HG03060 (cell line): ENCODE data around the gene STARD3.

ENCODE experiments used
- ATAC-seq: cut with Tn5 transposase; IDR thresholded peaks from one replicate; pipeline ENCODE4 v1.9.1; 2021; ENCODE audit warnings: low read depth, moderate number of reproducible peaks; ENCODE audit not compliant: unreplicated experiment

STARD3 gene

DNA sequence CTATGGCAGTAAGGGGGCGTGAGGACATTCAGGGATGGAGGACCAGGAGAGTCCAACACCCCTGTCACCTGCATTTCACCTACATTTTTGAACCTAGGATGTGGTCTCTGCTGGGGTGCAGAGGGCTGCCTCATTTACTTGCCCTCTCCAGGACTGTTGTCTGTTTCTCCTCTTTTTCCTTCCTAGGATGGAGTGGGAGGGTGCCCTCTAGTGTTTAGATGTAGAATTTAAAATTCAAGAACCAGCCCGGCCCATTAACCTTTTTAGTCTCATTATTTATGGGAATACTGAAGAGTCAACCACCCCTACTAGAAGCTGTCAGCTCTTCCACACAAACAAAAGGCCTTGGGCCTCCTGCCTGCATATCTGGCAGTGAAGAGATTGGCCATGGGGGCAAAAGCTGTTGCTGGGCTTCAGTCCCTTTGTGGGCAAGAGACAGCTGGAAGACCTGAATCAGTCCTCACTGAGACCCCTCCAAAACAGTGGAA lies 2.5 kb upstream of the STARD3 start:
- no peak for ATAC-seq

DNA sequence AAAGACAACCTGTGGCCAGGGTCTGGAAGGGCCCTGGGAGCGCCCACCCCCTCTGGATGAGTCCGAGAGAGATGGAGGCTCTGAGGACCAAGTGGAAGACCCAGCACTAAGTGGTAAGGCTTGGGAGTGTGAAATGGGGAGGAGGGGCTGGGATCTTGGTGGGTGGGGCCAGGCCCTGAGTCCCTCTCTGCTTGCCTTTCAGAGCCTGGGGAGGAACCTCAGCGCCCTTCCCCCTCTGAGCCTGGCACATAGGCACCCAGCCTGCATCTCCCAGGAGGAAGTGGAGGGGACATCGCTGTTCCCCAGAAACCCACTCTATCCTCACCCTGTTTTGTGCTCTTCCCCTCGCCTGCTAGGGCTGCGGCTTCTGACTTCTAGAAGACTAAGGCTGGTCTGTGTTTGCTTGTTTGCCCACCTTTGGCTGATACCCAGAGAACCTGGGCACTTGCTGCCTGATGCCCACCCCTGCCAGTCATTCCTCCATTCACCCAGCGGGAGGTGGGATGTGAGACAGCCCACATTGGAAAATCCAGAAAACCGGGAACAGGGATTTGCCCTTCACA lies 1.2 kb upstream of the STARD3 start:
- ATAC-seq = no peak

GRCh38 chr17:39636587-39636926 lies 387 bp upstream of the STARD3 start:
- ATAC-seq = no peak

- ATAC-seq = no peak
Measured at GRCh38 chr17:39638317-39638716, 1.4 kb downstream of the STARD3 start.

- ATAC-seq = no peak
Measured at GRCh38 chr17:39639043-39639442, 2.1 kb downstream of the STARD3 start.

DNA sequence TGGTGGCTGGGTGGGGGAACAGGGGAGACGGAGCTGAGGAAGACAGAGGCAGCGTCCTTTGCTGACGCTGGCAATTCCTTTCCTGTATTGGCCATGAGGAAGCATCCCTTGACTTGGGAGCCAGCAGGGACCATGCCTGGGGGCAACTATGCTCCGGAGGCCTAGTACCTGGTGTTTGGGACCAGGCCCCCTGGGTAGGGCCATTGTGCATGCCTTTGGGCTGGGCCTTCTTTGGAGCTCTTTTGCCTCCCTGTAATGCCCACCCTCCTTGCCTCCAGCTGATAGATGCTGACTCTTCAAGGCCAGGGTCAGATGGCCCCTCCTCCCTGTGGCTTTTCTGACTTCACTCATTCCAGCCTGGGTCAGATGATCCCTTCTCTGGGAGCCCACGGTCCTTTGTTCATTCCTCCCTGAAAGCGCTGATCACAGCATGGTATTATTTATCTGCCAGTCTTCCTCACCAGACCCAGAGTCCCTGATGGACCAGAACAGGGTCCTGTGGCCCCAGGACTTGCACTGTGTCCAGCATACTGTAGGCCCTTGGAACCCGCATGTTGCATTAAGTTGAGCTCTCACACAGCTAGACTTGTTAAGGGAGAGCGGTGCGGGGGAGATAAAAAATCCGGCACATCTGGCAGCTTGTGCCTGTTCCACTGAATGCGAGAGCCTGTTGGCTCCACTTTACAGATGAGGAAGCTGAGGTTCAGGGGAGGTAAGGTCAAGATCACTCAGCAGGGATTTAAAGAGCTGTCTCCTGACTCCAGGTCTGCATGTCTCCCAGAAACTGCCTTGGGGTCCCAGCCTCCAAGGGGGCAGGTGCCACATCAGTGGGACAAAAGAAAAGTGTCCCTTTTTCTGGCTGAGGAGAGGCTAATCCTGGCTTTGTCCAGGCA lies 2.9 kb downstream of the STARD3 start:
- ATAC-seq = no peak

DNA sequence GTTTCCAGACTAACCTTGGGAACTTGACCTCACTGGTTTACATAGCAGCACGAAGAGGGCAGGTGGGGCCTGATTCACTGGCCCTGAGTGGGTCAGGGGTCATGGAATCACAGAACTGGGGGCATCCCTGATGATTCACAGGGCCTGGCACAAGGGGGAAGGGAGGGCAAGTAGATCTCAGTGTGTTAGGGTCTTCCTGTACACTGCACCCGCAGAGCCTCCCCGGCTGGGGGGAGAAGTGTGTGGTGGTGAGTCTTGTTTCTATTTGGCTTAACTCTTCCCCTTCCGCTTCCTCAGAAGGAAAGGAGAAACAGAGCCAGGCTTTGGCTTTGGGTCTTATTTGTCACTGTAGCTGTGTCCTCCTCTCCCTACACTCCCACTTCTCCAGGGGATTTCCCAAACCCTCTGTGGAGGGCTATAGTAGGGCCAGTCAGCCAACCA lies 3.7 kb downstream of the STARD3 start:
- no peak for ATAC-seq

GRCh38 chr17:39641097-39641496 lies 4.2 kb downstream of the STARD3 start:
- ATAC-seq = no peak

DNA sequence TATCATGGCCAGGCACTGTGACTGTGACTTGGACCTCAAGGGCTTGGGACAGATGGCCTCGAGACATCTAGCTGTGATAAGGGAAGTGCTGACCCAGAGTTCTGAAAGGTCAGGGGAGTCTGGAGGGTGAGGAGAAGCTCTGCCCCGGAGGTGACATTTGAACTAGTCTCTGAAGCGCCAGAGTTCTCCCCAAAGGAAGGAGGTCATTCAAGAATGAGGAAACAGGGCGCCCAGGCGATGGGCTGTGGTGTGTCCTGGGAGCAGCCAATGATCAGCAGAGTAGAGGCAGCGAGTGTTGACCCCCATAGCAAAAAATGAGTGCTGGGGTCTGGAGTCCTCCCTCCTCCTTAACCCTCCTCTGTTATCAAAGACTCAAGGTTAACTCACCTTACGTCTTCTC lies 4.9 kb downstream of the STARD3 start:
- no peak for ATAC-seq

GRCh38 chr17:39642291-39643074 lies 5.5 kb downstream of the STARD3 start:
- no peak for ATAC-seq

DNA sequence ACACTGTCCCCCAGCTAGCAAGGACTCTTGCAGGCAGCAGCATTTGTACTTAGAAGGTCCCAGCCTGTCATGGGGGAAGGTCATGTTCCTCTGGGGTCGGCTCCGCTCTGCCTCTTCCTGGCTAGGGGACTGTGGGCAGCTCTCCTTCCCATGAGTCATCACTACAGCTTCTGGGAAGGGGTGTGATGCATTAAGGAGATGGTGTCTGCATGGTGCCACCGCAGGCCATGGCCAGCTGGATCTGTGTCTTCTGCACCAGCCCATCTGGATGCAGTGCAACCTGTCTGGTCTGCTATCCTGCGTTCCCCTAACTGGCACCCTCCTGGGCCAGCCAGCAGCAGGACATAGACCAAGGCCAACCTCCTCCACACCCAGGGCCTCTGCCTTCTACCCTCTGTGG lies 6.3 kb downstream of the STARD3 start:
- ATAC-seq = no peak

DNA sequence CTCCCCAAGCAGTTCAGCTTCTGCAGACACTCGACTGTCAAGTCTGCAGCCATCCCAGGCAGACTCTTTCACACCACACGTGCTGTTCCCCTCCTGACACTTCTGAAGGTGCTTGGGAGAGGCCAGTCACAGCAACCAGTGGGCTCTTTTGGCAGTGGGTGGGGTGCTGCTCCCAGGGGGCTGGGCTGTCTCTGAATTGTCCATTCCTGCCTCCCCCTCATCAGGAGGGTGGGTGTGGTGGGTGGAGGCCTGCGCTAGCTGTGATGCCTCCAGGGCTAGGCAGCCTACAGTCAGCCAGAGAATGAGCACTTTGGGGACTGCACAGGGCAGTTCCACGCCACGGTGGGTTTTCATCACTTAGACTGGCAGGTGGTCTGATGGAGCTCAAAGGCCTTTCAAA lies 10.3 kb downstream of the STARD3 start:
- ATAC-seq = no peak

- no peak for ATAC-seq
Measured at GRCh38 chr17:39648616-39649366, 11.8 kb downstream of the STARD3 start.

GRCh38 chr17:39650121-39650579 lies 13.2 kb downstream of the STARD3 start:
- no peak for ATAC-seq

- no peak for ATAC-seq
Measured at GRCh38 chr17:39651923-39652586, 15.1 kb downstream of the STARD3 start.

- ATAC-seq = no peak
Measured at GRCh38 chr17:39652587-39653315, 15.8 kb downstream of the STARD3 start.

- no peak for ATAC-seq
Measured at GRCh38 chr17:39653316-39653661, 16.3 kb downstream of the STARD3 start.

- ATAC-seq = no peak
Measured at GRCh38 chr17:39653662-39654331, 16.9 kb downstream of the STARD3 start.

- ATAC-seq = no peak
Measured at GRCh38 chr17:39655105-39655504, 18.2 kb downstream of the STARD3 start.
